Small intestine (tissue), 7 donors: Measurements from ENCODE around the gene BPI. TPM values are rescaled to one million over a fixed set of nuclear protein-coding genes. Genes with fewer than 3 reads are reported as not detected.
A peak's percentile ranks its signal among the peaks of the same experiment; 100 is the strongest.

Source experiments
- DNase-seq, 2 donors: peaks; one replicate each; pipeline versions ENCODE4 v3.0.0 to v3.0.0-alpha.2; 2013
- FAIRE-seq: peaks from 2 replicates; lab custom pipeline; 2012; peaks lifted over from hg19 to GRCh38; lab: Jason Lieb, UNC
- H3K27ac ChIP-seq, 3 donors: one replicate each; pipeline ENCODE4 v1.5.1; 2013; ENCODE audit warnings: low read length in 2 of 3, mild to moderate bottlenecking in 2 of 3, control low read depth in 1 of 3, inconsistent platforms in 1 of 3, low read depth in 1 of 3, moderate library complexity in 1 of 3
- H3K27me3 ChIP-seq, 3 donors: one replicate each; pipeline ENCODE4 v1.6.1; 2013; ENCODE audit warnings: low read length in 3 of 3, inconsistent platforms in 1 of 3; ENCODE audit not compliant: control insufficient read depth in 3 of 3, insufficient read depth in 3 of 3
- H3K36me3 ChIP-seq, 3 donors: one replicate each; pipeline ENCODE4 v1.6.1; 2013; ENCODE audit warnings: low read length in 3 of 3, inconsistent platforms in 1 of 3, low read depth in 1 of 3, mild to moderate bottlenecking in 1 of 3, moderate library complexity in 1 of 3; ENCODE audit not compliant: control insufficient read depth in 3 of 3, insufficient read depth in 2 of 3
- H3K4me1 ChIP-seq, 3 donors: one replicate each; pipeline ENCODE4 v1.6.1; 2013; ENCODE audit warnings: low read length in 2 of 3, inconsistent platforms in 1 of 3, low read depth in 1 of 3, mild to moderate bottlenecking in 1 of 3, moderate library complexity in 1 of 3; ENCODE audit not compliant: control insufficient read depth in 3 of 3, insufficient read depth in 2 of 3
- H3K4me3 ChIP-seq, 3 donors: one replicate each; pipeline ENCODE4 v1.5.1; 2013; ENCODE audit warnings: low read length in 3 of 3, control low read depth in 1 of 3, inconsistent platforms in 1 of 3, low read depth in 1 of 3, mild to moderate bottlenecking in 1 of 3, moderate library complexity in 1 of 3
- H3K9me3 ChIP-seq, 2 donors: one replicate each; pipeline ENCODE4 v1.6.1; 2013; ENCODE audit warnings: low read depth in 1 of 2, low read length in 1 of 2; ENCODE audit not compliant: control insufficient read depth in 2 of 2, insufficient read depth in 1 of 2
- WGBS, 3 donors: extraction: QIAGEN DNeasy Blood & Tissue Kit; methylation state at CpG; one replicate each; pipeline ENCODE4 v1.1.7; 2013; 5-methylcytosine and 5-hydroxymethylcytosine counted together
- polyA plus RNA-seq, 4 donors: library from polyadenylated mRNA; stranded (reverse) in 3 of 4; unstranded in 1 of 4; fragments of 200-250 nt in 3 of 4; fragments of 120-200 nt in 1 of 4; gene quantifications; one replicate each; pipeline versions ENCODE4 v1.2.1 to v1.2.3, GENCODE V29; 2013
- donor health status: healthy with polysubstance abuse.
- donor health status: control.
- donor health status: control.
- donor health status: Bipolar disorder and iron deficiency.
- donor health status: healthy.

BPI gene
- polyA plus RNA-seq, 4 donors = 0.27 TPM; not detected in 3

DNA sequence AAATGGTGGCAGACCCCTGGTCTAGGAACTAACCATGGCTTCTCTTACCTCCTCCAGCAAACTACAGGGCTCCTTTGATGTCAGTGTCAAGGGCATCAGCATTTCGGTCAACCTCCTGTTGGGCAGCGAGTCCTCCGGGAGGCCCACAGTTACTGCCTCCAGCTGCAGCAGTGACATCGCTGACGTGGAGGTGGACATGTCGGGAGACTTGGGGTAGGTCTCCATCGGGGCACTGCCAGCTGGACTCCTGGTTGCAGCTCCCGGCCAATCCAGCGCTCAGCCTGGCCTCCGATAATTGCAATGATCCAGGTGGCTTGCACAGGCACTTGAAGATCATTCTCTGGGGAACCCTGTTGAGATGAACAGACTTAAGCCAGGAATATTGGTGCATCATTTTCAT lies 50.3 kb downstream of the BPI start:
- 94 to 96% (median 95%) methylated on average over 10 of the region's 10 CpGs for WGBS, 3 donors
- DNase-seq (no peak), FAIRE-seq (no peak)
- Histone ChIP-seq H3K4me1 (peaks cover 0 to 2% (median 0%) of the 10 kb centered on the region in 3 donors), H3K27ac (no peak overlapping the region), H3K4me3 (no peak overlapping the region), H3K9me3 (no peaks in the 10 kb centered on the region), H3K36me3 (no peaks in the 10 kb centered on the region), H3K27me3 (no peaks in the 10 kb centered on the region)

GRCh38 chr20:38355161-38356012 lies 51.4 kb downstream of the BPI start:
- WGBS, 3 donors = 78 to 85% (median 81%) methylated on average over 18 of the region's 18 CpGs
- Histone ChIP-seq H3K4me3 (no peak overlapping the region), H3K9me3 (no peaks in the 10 kb centered on the region), H3K4me1 (peaks cover 0 to under 1% (median 0%) of the 10 kb centered on the region in 3 donors), H3K27ac (no peak overlapping the region), H3K36me3 (no peaks in the 10 kb centered on the region), H3K27me3 (no peaks in the 10 kb centered on the region)
- no peak for DNase-seq
- FAIRE-seq = no peak

GRCh38 chr20:38357653-38358207 lies 53.8 kb downstream of the BPI start:
- Histone ChIP-seq H3K4me1 (no peaks in the 10 kb centered on the region), H3K27me3 (no peaks in the 10 kb centered on the region), H3K4me3 (no peak overlapping the region), H3K9me3 (no peaks in the 10 kb centered on the region), H3K36me3 (no peaks in the 10 kb centered on the region), H3K27ac (no peak overlapping the region)
- no peak for FAIRE-seq
- DNase-seq = no peak
- WGBS, 3 donors = 66 to 85% (median 72%) methylated on average over 7 of the region's 7 CpGs

- no peaks in the 10 kb centered on the region for H3K27me3 ChIP-seq
- H3K4me1 ChIP-seq = no peaks in the 10 kb centered on the region
- FAIRE-seq = no peak
- H3K9me3 ChIP-seq = no peaks in the 10 kb centered on the region
- DNase-seq = no peak
- no peak overlapping the region for H3K4me3 ChIP-seq
- H3K27ac ChIP-seq = no peak overlapping the region
- WGBS, 3 donors = 84 to 87% (median 84%) methylated on average over 7 of the region's 7 CpGs
- H3K36me3 ChIP-seq = no peaks in the 10 kb centered on the region
Observed at GRCh38 chr20:38358556-38358955, 54.6 kb downstream of the BPI start.

- H3K9me3 ChIP-seq = no peaks in the 10 kb centered on the region
- no peaks in the 10 kb centered on the region for H3K27me3 ChIP-seq
- H3K27ac ChIP-seq = no peak overlapping the region
- FAIRE-seq (no peak), DNase-seq (no peak)
- no peaks in the 10 kb centered on the region for H3K4me1 ChIP-seq
- no peaks in the 10 kb centered on the region for H3K36me3 ChIP-seq
- H3K4me3 ChIP-seq = no peak overlapping the region
- WGBS, 3 donors = 89 to 92% (median 89%) methylated on average over 8 of the region's 8 CpGs
Observed at GRCh38 chr20:38363004-38363747, 59.2 kb downstream of the BPI start.

DNA sequence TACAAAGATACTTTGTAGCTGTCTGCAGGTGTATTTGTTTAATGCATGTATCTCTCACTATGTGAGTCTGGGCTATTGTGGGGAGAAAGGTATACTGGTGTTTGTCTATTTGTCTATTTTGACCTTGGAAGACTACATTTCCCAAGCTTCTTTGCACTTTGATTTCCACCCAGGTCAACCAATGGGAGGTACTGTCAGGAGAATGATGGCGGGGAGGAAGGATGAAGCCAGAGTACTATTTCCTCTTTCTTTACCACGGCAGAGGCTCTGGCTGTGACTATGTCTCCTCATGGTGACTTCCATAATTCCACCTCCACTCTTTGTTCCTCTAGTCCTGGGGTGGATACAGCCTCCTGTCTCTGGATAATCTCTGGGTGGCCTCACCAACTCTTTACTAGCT lies 65.4 kb downstream of the BPI start:
- peaks cover 0 to 5% (median 3%) of the 10 kb centered on the region in 3 donors for H3K4me1 ChIP-seq
- FAIRE-seq = no peak
- DNase-seq = peak in 1 of 2 donors; percentile 53
- H3K36me3 ChIP-seq = no peaks in the 10 kb centered on the region
- no peak overlapping the region for H3K4me3 ChIP-seq
- no peaks in the 10 kb centered on the region for H3K27me3 ChIP-seq
- H3K9me3 ChIP-seq = no peaks in the 10 kb centered on the region
- 34 to 36% (median 35%) methylated on average over 2 of the region's 2 CpGs for WGBS, 3 donors
- no peak overlapping the region for H3K27ac ChIP-seq

- peaks cover 0 to 5% (median 3%) of the 10 kb centered on the region in 3 donors for H3K4me1 ChIP-seq
- DNase-seq (no peak), FAIRE-seq (no peak)
- no peak overlapping the region for H3K4me3 ChIP-seq
- no peaks in the 10 kb centered on the region for H3K36me3 ChIP-seq
- WGBS, 3 donors = 69 to 70% (median 70%) methylated on average over 5 of the region's 5 CpGs
- H3K9me3 ChIP-seq = no peaks in the 10 kb centered on the region
- H3K27ac ChIP-seq = peak overlapping the region in 2 of 3 donors; percentile 22 to 30
- H3K27me3 ChIP-seq = no peaks in the 10 kb centered on the region
Observed at GRCh38 chr20:38372806-38373205, 68.8 kb downstream of the BPI start.

- H3K9me3 ChIP-seq = no peaks in the 10 kb centered on the region
- H3K27ac ChIP-seq = peak overlapping the region in 2 of 3 donors; percentile 22 to 30
- peak; percentile 60 to 86 for DNase-seq
- 15 to 37% (median 26%) methylated on average over 7 of the region's 7 CpGs for WGBS, 3 donors
- no peaks in the 10 kb centered on the region for H3K27me3 ChIP-seq
- H3K4me3 ChIP-seq = no peak overlapping the region
- H3K36me3 ChIP-seq = no peaks in the 10 kb centered on the region
- no peak for FAIRE-seq
- peaks cover 0 to 5% (median 3%) of the 10 kb centered on the region in 3 donors for H3K4me1 ChIP-seq
Observed at GRCh38 chr20:38373231-38373867, 69.4 kb downstream of the BPI start.
